ENCODE data around the gene CMSS1.

CMSS1 gene

DNA sequence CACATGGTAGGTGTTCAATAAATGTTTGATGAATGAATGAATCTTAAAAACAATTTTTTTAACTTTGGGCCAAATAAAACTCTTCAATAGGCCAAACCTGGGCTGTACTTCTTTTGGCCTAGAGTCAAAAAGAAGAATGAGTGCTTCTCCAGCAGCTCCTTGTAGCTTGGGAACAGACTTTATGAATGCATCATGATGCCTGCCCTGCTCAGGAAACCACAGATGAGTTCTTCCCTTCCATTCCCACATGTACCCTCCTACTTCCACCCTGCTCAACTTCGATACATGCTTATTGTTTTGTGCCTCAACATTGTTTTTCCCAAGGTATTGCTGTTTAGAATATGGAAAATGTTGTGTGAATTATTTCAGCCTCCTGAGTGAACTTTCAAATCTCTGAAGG is 209.7 kb downstream of the CMSS1 start:
- TF ChIP-seq CTCF (IDR thresholded peaks at IDR 0.05; ENCODE audit: low read depth, low read length), result no peak
- no peak for DNase-seq

GRCh38 chr3:100029052-100029451 is 211.4 kb downstream of the CMSS1 start:
- TF ChIP-seq CTCF (IDR thresholded peaks at IDR 0.05; ENCODE audit: low read depth, low read length), result no peak
- no peak overlapping the region for H3K4me3 ChIP-seq (ENCODE audit: low read depth, low read length)
- no peaks in the 10 kb centered on the region for H3K9me3 ChIP-seq
- H3K36me3 ChIP-seq, result no peaks in the 10 kb centered on the region; the same call in 1 of the 2 replicates
- H3K27me3 ChIP-seq, result no peaks in the 10 kb centered on the region
- peaks cover 12% of the 10 kb centered on the region for H3K4me1 ChIP-seq
- DNase-seq, result no peak

More for the DNA sequence above, 209.7 kb downstream of the CMSS1 start:
- no peaks in the 10 kb centered on the region; the same call in 1 of the 2 replicates for H3K36me3 ChIP-seq
- H3K9me3 ChIP-seq, result no peaks in the 10 kb centered on the region
- peaks cover 11% of the 10 kb centered on the region for H3K4me1 ChIP-seq
- H3K4me3 ChIP-seq (ENCODE audit: low read depth, low read length), result no peak overlapping the region
- H3K27me3 ChIP-seq, result no peaks in the 10 kb centered on the region

GRCh38 chr3:100029689-100030088 is 212.0 kb downstream of the CMSS1 start:
- H3K36me3 ChIP-seq, result no peaks in the 10 kb centered on the region; the same call in 1 of the 2 replicates
- no peaks in the 10 kb centered on the region for H3K27me3 ChIP-seq
- H3K4me1 ChIP-seq, result peaks cover 14% of the 10 kb centered on the region
- H3K4me3 ChIP-seq (ENCODE audit: low read depth, low read length), result no peak overlapping the region
- no peak for TF ChIP-seq CTCF (IDR thresholded peaks at IDR 0.05; ENCODE audit: low read depth, low read length)
- no peaks in the 10 kb centered on the region for H3K9me3 ChIP-seq
- no peak for DNase-seq

DNA sequence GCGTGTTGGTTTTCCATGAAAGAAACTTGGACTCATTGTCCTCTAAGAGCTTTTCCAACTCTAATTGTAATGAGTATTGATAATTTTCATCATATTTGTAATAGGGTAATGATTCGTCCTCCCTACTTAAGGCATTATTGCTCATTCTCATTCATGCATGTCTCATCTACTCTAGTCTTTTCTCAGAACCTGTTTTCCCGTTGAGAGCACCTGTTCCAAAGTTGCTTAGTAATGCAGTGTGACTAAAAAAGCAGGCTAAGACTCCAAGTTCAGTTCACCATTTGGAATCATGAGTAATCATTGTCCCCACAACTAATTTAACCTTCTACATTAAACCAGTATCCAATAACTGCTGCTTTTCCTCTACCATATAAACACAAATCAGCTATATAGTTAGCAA is 212.7 kb downstream of the CMSS1 start:
- Histone ChIP-seq H3K36me3 (no peaks in the 10 kb centered on the region; the same call in 1 of the 2 replicates), H3K27me3 (no peaks in the 10 kb centered on the region), H3K4me3 (ENCODE audit: low read depth, low read length) (no peak overlapping the region), H3K9me3 (no peaks in the 10 kb centered on the region), H3K4me1 (peaks cover 11% of the 10 kb centered on the region)
- no peak for DNase-seq
- no peak for TF ChIP-seq CTCF (IDR thresholded peaks at IDR 0.05; ENCODE audit: low read depth, low read length)

DNA sequence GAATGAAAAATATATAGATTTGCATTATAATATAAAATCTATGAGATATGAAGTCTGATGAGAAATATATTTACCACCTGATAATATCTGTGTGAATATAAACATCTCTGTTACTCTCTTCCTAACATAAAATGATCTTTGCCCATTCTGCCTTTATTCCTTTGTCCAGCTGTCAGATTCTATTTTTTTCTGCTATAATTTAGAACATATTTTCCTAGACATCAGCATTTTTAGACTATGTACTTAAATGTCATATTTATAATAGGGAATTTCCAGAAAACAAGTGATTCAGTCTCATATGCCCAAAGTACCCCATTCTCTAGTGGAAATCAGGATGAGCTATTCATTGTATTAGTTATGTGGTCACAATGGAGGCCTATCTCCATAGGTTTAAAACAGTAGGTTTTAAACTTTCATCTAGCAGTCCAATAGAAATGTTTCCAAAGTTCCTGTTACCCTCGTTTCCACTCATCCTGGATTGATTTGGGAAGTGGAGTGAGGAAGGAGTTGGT is 213.3 kb downstream of the CMSS1 start:
- H3K36me3 ChIP-seq, result no peaks in the 10 kb centered on the region; the same call in 1 of the 2 replicates
- no peak for TF ChIP-seq CTCF (IDR thresholded peaks at IDR 0.05; ENCODE audit: low read depth, low read length)
- peaks cover 11% of the 10 kb centered on the region for H3K4me1 ChIP-seq
- no peaks in the 10 kb centered on the region for H3K27me3 ChIP-seq
- no peak for DNase-seq
- H3K4me3 ChIP-seq (ENCODE audit: low read depth, low read length), result no peak overlapping the region
- H3K9me3 ChIP-seq, result no peaks in the 10 kb centered on the region

- Histone ChIP-seq H3K36me3 (no peaks in the 10 kb centered on the region; the same call in 1 of the 2 replicates), H3K27me3 (no peaks in the 10 kb centered on the region), H3K4me1 (peaks cover 11% of the 10 kb centered on the region), H3K9me3 (no peaks in the 10 kb centered on the region), H3K4me3 (ENCODE audit: low read depth, low read length) (no peak overlapping the region)
- DNase-seq, result no peak
- no peak for TF ChIP-seq CTCF (IDR thresholded peaks at IDR 0.05; ENCODE audit: low read depth, low read length)
Observed at GRCh38 chr3:100032243-100032642, 214.6 kb downstream of the CMSS1 start.
